RWPE1 (cell line): ENCODE measurements around the gene GNB1.

ENCODE experiments used
- CTCF ChIA-PET: fragments of 350-600 bp; sonication (Branson Sonifier 250); formaldehyde crosslinking; extraction: SDS; loops from one replicate; lab custom pipeline; 2021; lab: Yijun Ruan, JAX
- POLR2A ChIA-PET: fragments of 400-600 bp; formaldehyde crosslinking; extraction: SDS; loops from one replicate; lab custom pipeline; 2020; ENCODE audit warnings: antibody characterized with exemption; ENCODE audit not compliant: low non-redundant PET; lab: Yijun Ruan, JAX
- DNase-seq: peaks from one replicate; pipeline ENCODE4 v3.0.0; 2012; ENCODE audit warnings: low spot score
- H3K27ac ChIP-seq: fragments of 450-650 bp; 2 replicates; pipeline ENCODE4 v1.5.1; 2017
- TF ChIP-seq, protein P1 (sequence below): fragments of 450-650 bp; conservative IDR thresholded peaks from 2 replicates; pipeline ENCODE4 v1.5.1; 2017; ENCODE audit warnings: low read depth, mild to moderate bottlenecking

GNB1 gene

DNA sequence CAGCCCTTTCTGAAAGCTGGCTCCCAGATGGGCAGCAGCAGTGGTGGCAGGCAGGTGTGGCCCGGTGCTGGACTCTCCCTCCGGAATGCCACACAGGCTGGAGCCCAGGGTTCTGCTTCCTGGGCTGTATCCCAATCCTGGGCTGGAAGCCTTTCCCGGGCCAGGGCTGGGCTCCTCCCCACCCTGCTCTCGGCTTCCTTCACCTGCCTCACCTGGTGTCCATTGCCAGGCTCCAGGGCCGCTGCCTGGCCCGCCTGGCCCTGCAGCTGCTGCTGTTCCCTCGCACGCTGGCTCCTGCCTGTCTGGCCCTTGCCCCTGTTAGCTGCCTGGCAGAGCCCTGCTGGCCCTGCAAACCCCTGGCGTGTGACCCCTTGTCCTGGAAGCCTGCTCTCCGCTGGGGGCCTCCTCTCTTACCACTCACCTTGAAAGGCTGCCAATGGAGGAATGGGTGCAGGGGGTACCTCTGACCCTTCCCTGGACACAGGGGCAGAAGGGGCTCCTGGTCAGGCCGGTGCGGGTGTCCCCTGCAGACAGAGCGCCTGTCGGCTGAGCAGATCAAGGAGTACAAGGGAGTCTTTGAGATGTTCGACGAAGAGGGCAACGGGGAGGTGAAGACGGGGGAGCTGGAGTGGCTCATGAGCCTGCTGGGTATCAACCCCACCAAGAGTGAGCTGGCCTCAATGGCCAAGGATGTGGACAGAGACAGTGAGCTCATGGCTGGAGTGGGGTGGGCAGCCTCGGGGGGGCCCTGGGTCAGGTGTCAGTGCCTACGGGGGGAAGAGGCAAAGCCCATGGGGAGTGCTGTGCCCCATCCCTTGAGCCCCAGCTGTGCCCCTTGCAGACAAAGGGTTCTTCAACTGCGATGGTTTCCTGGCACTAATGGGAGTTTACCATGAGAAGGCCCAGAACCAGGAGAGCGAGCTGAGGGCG lies 25.3 kb upstream of the GNB1 start:
- no peak for DNase-seq
- ChIA-PET POLR2A (no interaction called here), CTCF (interaction anchor here (0.6 to 1.6 kb wide), 2 partner anchors 128 to 211 kb away, joined by 3 to 4 read pairs; no protein-coding TSS in a partner anchor)
- H3K27ac ChIP-seq: no peak overlapping the region
- TF ChIP-seq, protein P1, sequence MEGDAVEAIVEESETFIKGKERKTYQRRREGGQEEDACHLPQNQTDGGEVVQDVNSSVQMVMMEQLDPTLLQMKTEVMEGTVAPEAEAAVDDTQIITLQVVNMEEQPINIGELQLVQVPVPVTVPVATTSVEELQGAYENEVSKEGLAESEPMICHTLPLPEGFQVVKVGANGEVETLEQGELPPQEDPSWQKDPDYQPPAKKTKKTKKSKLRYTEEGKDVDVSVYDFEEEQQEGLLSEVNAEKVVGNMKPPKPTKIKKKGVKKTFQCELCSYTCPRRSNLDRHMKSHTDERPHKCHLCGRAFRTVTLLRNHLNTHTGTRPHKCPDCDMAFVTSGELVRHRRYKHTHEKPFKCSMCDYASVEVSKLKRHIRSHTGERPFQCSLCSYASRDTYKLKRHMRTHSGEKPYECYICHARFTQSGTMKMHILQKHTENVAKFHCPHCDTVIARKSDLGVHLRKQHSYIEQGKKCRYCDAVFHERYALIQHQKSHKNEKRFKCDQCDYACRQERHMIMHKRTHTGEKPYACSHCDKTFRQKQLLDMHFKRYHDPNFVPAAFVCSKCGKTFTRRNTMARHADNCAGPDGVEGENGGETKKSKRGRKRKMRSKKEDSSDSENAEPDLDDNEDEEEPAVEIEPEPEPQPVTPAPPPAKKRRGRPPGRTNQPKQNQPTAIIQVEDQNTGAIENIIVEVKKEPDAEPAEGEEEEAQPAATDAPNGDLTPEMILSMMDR: no peak

DNA sequence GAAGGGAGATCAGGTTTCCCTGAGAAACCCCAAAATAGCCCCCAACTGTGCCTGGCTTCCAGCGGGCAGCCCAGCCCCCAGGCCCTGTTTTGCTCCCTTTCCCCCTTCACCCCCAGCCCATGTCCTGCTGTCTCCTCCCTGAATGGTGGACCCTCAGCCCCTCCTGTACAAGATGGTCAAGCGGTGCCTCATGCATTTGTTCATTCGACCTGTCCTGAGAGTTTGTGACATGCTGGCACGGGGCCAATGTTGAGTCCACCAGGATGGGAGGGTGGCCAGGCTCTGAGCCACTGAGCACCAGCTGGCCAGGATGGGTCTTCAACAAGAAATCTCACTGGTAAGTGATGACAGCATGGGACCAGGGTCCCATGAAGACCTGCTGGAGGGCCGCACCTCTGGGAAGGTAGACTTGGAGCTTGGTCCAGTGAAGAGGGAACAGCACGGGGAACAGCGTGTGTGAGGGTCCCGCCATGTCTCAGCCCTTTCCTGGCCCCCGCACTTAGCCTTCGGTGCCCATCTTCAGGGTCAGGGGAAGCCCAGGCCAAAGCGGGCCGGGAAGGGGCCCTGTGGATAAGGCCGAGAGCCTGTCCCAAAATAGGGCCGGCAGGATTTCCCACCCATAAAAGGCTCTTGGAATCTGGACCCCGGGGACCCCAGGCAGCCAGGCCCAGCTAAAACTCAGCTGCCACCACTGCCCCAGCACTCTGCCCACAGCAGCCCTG lies 24.2 kb upstream of the GNB1 start, which contains the start of gene CALML6:
Gene CALML6, plus strand, starts transcription at position 290 of the 722 bp plus-strand sequence. Its CDS starts 21 bp downstream, at position 311.
- ChIA-PET CTCF (interaction anchor here (1.6 kb wide), 1 partner anchor 129 kb away, joined by 4 read pairs; no protein-coding TSS in a partner anchor), POLR2A (no interaction called here)
- H3K27ac ChIP-seq: 0 out of 2 replicates have a peak within 1 kb of the TSS, but pooled peaks have one; percentile 2
- TF ChIP-seq, protein P1: no peak
- no peak for DNase-seq

DNA sequence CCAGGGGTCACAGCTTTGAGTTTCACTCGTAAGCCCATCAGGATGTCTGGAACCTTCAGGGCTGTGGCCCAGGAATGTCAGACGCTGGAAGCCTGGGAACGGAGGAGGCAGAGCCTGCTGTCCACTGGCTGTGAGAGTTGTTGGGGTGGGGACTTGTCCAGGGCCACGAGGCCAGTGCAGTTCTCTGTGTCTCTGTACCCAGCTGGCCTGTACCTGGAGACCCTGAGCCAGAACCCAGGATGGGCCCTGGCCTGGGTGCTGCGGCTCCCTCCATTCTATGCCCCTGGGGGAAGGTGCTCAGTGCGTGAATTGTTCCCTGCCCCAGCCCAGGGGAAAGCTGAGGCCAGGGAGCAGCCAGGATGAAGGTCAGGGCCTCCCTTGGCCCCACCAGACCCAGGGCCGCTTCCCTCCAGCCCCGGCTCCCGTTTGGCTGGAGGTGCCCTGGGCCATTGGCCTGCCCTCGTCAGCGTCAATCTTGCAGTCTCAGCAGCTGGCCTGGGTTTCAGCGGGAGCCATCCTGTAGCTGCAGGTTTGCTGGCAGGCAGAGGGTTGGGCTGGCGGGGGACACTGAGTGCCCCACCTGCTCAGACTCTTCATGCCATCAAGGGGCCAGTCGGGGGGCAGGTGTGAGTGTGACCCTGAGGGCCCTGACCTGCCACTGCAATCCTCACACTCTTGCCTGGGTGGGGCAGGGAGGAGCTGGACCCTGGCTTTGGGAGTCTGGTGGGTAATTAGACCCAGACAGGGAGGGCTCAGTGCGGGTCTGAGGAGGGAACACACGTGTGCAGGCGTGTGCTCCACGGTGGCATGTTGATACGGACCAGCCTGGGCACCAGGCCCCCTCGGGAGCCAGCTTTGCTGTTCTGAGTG lies 23.4 kb upstream of the GNB1 start:
- no peak for DNase-seq
- 0 out of 2 replicates have a peak overlapping the region, but pooled peaks have one; percentile 2 for H3K27ac ChIP-seq
- TF ChIP-seq, protein P1: no peak
- CTCF ChIA-PET: no interaction called here
- POLR2A ChIA-PET: no interaction called here

DNA sequence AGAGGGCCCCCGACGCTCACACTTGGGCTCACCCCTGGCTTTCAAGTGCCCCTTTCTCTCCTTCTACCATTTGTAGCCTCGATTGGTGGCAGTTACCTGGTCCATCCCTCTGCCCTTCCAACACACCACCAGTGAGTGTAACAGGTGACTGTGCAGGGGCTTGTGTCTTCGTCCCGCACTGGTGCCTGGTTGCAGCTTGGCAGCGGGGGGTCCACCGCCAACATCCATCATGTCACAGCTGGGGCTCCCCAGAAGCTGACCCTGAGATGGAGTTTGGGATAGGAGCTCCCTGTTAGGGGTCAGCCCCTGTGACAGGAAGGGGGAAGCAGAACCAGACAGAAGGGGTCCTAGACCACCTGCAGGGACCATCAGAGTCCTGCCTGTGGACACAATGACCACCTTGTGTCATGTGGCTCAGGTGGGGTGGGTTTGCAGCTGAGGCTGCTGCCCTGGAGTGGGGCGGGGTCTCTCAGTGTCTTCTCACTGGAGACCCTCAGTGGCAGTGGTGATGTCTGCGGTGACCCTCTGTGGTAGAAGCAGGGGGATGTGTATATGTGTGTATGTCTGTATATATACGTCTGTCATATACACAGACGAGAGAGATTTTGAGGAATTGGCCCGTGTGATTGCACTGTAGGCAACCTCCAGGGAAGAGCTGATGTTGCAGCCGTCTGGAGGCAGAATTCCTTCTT lies 20.6 kb upstream of the GNB1 start:
- POLR2A ChIA-PET: no interaction called here
- TF ChIP-seq, protein P1: no peak
- DNase-seq: no peak
- no peak overlapping the region for H3K27ac ChIP-seq
- CTCF ChIA-PET: no interaction called here

DNA sequence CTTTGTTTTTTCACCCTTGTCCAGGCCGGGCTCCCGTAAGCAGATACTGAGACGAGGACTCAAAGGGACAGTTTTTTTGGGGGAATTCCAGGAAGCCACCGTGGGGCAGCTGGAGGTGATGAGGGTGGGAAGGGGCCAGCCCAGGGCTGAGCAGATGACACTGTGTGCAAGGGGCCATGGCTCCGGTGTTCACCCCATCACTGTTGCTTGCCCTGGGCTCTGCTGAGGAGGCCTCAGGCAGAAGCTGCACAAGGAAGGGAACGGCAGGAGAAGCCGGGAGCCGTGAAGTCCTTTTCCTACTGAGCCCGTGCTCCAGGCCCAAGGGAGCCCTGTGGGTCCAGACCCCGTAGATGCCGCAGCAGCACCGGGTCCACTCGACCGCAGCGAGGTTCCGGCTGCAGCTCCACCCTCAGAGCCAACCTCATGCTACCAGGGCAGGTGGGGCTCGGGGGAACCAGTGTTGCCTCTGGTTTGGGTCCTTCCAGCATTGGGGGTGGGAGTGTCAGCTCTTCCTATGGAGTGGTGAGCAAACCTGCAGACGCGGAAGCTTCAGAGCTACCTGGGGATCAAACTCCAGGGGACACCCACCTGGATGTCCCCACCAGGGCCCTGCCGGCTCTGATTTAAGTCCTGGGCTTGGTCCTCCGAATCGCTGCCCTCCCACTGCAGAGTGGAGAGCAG lies 19.9 kb upstream of the GNB1 start:
- ChIA-PET CTCF (interaction anchor here (0.5 kb wide), 1 partner anchor 71 kb away, joined by 3 read pairs; no protein-coding TSS in a partner anchor), POLR2A (no interaction called here)
- no peak overlapping the region for H3K27ac ChIP-seq
- no peak for DNase-seq
- TF ChIP-seq, protein P1: no peak
